M059J (cell line): ENCODE data around the gene CAMK2G. TPM values are rescaled to one million over a fixed set of nuclear protein-coding genes. Genes with fewer than 3 reads are reported as not detected.

Source experiments
- DNase-seq: peaks from one replicate; pipeline ENCODE4 v3.0.0-alpha.2; 2012; ENCODE audit warnings: low read depth
- total RNA-seq: library from RNA; depleted of rRNA; stranded (reverse); fragments of >200 nt; shearing (Covaris generic); gene quantifications from 2 replicates; pipeline ENCODE4 v1.2.3, GENCODE V29; 2014

Gene CAMK2G
- total RNA-seq, 1 experiment from 2014 or later: 42.2 TPM

DNA sequence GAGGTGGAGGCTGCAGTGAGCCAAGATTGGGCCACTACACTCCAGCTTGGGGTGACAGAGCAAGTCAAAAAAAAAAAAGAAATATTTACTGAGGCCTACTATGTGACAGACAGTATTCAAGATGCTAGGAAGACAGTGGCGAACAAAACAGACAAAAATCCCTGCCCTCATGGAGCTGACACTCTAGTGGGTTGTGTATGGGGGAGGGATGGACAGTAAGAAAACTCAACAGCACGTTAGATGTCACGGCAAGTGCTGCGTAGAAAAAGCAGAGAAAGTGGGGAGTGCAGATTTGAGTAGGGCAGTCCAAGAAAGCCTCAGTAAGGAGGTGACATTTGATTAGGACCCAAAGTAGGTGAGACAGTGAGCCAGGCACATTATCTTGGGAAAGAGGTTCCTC, 10.1 kb downstream of the CAMK2G start:
- DNase-seq: no peak

DNA sequence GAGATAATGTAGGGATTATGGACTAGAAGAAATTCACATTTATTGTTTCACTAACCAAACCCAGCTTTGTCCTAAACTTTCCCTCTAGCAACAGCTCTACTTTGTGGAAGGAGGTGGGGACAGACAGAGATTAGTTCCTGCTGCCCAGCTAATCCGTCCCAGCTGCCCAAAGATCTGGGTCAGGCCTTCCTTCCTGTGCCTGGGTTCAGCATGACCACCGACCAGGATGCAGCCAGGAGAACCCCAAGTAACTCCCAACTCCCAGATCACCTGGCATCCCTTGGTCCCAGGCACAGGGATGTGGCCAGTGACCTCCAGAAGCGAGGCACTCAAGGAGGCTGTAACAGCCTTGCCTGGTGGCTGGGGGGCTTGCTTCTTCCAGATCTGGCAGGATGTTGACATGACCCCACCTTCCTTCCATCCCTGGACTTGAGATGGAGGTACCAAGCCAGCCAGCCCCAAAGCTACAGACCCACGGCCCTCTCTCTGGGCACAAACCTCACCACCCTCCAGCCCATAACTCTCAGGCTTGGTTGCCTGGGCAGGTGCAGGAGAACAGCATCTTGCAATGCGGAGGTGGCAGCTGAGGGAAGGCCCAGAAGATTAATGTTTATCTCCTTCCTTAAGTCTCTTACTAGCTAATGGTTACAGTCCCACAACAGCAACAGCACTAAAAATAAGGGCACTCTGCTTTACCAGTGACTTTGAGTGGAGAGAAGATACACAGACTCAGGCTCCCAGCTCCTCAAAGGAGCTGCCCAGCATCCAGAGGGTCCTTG, 11.1 kb downstream of the CAMK2G start:
- DNase-seq: no peak

DNA sequence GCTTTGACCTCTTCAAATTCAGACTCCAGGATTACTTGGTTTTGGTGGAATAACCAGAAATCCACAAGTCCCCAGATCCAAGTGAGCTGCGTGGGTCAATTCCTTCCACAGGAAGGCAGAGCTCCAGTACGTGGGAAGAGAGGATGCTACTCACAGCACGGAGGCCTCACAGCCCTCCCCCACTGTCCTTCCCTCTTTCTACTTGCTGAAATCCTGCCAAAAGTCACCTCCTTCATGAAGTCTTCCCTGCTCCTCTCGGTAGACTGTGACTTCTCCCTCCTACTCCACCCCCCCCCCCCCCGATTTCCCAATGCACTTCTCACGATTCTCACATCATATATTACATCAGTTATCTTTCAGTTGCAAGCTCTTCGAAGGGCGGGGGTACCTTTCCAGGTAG, 12.3 kb downstream of the CAMK2G start:
- DNase-seq: no peak

DNA sequence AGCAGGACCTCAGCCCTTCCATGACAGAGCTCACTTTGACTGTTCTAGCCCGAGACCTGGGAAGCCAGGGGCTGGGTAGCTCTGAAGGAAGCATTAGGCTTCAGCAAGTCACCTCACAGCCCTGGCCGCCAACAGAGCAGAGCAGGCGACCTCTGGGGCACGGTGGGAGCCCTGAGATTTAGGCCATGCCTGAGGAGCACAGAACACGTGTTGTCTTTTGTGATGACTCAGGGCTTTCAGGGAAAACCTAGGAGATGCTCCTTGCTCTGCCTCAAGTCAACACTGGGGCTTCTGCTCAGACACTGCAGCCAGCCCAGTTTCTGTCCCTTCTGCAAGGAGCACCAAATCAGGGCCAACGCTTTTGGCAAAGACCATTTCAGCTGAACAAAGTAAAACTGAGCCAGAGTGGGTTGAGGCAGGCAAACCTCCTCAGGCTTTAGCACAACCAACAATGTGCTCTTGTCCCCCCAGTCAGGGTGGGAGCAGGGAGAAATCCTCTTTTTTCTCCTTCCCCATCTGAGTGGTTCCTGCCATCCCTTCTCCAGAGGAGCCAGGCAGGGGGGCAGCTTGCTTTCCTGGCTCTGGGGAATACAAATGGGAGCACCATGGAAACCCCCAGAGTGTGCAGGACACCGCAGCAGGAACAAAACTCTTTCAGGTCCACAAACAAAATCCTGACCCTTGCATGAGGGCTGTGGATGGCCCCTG, 14.4 kb downstream of the CAMK2G start:
- no peak for DNase-seq

DNA sequence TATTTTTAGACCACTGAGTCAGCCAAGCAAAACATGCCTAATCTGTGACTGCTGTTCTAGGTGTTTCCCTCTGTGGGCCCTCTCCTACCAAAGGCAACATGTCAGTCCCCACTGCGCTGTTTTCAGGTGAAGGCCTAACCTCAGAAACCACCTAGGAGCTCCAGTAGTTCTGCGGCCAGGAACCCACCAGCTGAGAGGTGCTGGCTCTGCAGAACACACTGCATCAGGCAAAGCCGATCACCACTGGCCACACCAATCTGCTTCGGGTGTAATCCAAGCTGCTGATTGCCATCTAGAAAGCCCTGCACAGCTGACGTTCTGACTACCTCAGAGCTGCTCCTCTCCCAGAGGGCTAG, 14.9 kb downstream of the CAMK2G start:
- no peak for DNase-seq

DNA sequence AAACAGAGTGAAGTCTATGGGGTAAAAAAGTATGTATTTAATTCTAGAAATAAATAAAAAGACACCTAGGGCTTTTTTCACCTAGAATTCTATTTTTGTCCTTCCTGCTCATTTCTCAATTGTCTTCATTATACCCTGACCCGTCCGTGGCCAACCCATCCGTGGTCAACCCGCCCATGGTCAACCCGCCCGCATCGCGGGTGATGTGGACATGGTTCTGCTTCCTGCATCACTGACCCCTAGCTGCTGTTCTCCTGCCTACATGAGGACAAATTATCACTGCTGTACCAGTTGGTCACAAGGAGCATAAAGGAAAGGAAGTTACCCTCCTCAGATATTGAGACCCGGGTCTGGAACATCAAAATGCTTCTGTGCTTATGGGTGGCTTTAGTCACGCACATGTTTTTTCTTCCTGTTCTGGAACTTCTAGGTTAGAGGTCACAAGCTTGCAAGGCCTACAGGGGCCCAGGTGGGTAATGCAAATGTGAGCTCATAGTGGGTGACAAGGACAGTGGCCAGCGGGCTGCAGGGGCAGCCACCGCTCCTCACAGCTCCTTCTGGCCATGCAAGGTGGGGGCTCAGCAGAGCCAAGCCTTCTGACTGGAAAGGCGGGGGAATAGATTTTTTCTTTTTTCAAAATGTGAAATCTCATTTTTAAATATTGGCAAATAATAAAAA, 15.5 kb downstream of the CAMK2G start:
- DNase-seq: no peak

DNA sequence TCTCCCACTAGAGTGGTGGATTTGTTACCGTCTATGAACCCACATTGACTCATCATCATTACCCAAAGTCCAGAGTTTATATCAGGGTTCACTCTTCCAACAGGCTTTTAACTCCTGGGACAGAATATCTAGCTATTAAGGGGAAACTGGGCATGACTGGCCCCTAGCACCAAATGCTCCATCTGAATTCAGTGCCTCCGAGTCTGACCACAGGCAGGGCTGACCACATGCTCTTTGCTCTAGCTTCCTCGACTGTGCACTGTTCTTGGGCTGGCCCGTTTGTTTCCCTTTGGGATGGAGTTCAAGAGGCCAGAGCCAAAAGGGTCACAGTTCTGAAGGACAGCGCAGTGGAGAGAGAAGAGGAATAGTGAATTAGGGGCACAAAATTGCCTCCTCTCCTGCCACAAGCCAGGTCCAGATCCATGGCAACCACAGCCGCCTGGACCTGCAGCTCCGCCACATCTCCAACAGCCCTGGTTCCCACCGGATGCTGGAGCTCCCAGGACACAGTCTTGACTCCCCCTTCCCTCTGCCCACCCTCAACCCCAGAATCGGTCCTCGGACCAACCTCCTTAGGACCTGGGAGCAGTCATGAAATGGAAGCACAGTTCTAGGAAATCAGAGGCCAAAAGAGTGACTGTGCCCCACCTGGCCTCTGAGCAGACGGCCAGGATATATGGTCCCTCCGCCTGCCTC, 16.2 kb downstream of the CAMK2G start:
- DNase-seq: no peak

DNA sequence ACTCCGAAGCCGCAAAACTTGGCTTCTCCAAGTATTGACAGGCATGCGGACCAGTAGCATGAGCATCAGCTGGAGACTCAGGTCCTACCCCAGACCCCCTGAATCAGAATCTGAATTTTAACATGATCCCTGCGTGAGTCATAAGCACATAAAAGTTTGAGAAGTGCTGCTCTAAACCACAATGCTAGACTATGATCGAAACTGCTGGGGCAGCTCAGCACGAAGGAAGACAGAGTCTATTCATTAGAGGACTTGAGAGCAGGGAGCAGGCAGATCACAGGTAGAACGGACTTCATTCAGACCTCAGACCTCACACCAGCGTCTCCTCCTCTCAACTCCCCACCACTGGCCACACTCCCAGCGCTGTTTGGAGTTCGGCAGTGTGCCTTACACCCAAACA, 16.9 kb downstream of the CAMK2G start:
- DNase-seq: no peak

DNA sequence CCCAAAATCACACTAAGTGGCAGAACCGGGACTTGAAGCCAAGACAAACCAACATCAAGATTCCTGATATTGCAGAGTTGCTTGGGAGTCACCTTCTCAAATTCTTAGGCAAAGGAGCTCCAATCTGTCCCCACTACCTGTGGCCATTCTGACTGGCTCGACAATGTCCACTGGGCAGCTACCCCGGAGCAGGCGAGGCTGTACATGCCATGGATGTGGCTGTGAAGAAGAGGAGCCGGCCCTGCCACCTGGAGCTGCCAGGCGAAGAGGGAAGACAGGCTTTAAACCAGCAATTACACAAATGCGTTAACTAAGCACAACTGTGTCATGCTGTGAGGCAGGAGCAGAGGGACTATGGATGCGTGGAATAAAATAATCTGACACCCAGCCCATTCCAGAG, 18.1 kb downstream of the CAMK2G start:
- no peak for DNase-seq

DNA sequence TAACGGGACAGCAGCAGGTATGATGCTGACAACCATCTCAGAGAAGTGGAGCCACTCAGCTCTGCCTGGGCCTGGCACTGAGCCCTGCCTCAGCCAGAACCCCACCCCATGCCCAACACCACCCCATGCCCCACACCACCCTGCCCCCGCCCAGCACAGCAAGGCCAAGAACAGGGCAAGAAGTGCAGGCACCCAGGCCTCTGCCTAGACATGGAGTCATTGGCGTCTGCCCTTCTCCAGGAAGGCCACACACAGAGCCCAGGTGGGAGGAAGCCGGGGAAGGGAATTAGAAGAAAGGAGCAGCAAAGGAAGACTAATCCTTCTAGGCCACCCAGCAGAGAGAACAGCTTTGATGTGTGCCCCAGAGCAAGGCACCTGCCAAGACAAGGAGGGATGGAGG, 18.9 kb downstream of the CAMK2G start:
- DNase-seq: no peak

DNA sequence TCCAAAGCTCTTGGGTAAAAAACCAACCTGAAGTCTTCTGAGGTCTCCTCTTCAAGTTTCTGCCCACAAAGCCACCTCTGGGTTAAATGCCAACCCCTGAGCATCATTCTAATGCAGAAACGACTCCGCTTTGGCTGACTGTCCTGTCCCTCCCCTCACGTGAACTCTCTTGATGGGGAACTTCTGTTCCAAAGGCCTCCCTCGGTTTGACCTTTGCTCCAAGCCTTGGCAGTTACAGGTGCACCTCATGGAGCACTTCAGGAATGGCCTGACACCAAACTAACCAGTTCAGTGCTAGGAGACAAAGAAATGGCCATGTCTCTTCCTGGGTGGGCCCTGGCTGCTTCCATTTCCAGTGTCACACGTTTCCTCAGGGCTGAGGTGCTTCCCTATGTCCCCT, 20.0 kb downstream of the CAMK2G start:
- DNase-seq: no peak

DNA sequence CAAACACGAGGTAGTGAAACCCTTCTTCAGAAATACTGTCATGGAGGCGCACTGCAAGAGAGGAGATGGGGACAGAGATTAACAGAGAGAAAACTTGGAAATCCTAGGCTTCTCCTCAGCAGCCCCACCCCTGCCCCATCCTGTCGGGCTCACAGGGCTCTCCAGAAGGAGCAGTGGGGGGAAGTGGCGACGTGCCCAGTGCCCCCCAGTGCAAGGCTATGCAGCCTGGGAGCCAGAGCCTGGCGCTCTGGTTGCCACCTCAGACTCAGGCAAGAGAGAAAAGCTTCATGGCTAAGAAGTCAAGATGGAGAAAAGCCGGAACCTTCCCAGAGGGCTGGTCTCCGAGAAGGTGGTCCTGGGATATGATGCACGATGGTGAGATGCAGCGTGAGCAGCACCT, 21.2 kb downstream of the CAMK2G start:
- no peak for DNase-seq

DNA sequence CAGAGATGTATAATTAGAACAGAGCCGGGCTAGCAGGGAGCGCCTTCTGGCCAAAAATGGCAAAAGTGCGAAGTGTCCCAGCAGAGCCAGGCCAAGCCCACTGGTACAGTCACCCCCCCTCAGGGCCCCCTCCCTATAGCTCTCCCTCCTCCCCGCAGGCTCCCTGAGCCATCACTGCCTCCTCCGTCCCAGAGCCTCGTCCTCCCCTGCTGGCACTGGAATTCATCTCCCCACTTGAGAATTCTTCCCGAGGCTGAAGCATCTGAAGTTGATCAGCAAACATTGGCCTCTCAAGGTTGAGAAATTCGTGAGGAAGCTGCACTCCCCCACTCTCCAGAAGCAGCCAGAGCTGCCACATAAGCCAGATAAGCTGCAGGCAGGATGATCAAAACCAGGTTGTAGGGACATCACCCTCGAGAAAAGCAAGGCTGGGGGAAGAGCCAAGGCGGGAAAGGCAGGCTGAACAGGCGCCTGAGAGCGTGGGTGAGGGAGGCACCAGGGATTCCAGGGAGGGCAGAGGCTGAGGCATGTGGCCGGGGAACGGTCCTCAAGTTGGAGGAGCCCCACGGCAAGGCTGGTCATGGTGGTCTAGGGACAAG, 23.4 kb downstream of the CAMK2G start:
- DNase-seq: no peak

DNA sequence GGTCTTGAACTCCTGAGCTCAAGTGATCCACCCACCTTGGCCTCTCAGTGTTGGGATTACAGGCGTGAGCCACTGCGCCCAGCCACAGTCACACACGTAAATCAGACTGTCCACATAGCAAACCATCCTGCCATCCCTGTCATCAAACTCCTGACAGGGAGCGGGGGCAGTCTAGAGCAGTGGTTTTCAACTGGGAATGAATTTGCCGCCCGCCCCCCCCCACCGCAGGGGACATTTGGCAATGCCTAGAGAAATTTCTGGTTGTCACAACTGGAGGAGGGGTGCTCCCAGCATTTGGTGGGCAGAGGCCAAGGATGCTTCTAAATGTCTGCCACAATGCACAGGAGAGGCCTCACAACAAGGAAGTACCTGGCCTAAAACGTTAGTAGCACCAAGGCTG, 24.1 kb downstream of the CAMK2G start:
- DNase-seq: no peak

DNA sequence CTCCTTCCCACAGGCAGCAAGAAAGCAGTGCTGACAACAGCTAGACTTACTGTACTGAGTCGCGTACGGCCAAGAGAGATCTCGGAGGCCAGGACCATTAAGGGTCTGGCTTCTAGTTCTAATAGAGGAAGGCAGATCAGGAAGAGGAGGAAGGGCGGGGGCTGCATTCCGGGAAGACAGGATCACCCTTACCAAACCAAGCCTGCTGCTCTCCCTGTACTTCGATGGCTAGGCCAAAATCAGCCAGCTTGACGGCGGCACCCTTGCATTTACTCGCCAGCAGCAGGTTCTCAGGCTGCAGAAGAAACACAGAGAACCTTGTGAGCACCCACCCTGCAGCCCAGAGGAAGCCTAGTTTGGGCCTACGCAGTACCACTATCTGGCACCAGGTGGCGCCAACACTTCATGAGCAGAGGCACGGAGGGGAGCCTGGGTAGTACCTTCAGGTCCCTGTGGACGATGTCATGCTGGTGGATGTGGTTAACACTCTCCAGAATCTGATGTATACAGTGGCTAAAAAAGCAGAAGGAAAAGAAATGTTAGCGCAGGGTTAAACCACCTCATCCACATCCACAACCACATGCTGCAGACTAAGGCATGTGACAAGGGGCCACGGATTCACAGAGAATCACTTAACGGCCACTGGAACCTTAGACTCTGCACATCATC, 25.4 kb downstream of the CAMK2G start:
- peak; percentile 67 for DNase-seq

DNA sequence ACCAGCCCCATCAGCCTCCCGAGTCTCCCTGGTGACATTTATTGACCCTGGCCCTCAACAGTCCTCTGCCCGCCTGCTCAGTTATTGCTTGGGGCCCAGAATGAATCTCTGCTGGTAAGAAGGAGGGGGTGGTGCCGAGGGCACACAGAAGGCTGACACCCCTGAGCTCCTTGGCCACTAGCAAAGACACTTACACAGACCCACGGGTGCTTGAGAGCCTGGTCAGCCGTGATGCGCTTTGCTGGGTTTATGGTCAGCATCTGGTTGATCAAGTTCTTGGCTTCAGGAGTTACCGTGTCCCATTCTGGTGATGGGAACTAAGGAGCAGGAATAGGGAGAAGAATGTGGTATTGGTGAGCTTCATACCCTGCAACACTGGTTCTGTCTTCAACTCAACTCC, 27.3 kb downstream of the CAMK2G start:
- no peak for DNase-seq

DNA sequence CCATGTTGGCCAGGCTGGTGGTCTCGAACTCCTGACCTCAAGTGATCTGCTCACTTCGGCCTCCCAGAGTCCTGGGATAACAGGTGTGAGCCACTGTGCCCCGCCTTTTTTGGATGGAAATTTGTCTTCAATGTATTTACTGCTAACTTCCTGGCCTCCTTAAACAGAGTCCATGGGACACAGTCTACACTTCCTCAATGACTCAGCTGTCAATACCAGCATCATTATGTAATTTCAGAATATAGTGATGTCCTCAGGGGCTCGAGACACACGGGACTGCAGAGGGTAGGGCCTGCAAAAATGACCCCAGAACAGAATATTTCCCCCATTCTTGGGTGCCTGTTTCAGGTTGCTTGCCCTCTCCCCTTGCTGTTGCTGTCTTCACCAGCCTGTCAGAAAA, 31.1 kb downstream of the CAMK2G start:
- DNase-seq: no peak

DNA sequence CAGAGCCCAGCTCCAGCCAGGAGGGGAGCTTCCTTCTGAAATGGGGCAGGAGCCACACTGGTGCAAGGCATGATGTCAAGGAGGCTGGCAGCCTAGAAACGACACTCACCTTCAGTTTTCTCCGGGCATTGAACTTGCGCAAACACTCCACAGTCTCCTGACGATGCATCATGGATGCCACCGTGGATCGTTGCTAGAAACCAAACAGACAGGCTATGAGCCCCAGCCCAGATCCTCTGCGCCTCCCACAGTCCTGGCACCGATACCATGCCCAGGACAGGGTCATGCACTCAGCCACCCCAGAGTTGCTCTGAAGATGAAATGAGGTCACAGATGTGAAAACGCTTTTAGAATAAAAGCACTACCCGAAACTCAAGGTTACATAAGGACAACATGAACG, 32.0 kb downstream of the CAMK2G start:
- DNase-seq: no peak

DNA sequence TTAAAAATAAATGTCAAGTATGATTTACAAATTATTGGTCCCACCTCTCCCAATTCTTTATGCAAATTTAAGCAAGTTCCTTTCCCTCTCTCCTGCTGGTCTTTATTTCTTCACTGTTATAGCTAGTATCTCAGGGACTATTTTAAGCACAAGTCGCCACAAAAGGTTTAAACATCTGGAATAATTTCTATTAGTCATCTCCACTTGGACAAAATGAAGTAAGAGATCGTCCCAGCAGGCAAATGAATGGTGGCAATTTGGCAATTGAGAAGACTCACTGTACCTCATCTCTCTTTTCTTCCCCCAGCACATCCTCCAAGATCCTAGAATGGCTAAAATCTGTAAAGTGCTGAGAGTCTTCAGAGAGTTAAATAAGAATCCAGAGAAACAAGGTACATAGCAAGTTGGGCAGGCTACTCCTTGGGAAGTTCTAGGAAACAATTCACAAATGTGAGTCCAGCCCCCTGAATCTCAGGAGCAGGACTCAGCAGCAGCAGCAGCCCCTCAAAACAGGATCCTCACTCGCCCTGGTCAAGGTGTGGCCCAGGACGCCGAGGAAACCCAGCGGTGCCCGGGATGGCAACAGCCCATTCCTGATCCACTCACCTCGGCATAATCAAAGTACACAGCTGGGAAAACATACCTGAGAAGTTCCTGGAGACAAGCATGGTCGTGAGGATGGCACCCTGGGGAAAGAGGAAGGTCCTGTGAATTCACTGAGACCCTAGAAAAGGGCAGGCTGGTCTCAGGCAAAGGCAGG, 32.6 kb downstream of the CAMK2G start:
- no peak for DNase-seq

DNA sequence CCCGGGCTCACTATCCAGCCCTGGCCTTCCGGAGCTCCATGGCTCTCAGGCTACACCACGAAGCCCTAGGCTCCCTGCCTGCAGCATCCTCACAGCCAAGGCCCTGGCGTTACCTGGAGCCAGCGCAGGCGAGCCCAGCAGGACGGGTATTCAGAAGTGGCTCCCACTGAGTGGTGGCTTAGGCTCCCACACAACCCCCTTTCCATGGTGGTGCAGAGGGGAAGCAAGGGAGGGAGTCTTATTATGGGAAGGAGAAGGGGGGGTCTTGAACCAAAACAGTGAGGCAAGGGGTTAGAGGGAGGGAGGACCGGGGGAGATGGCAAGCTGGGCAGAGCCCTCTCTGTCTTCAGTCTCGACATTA, 33.3 kb downstream of the CAMK2G start:
- no peak for DNase-seq
